GM19328 (cell line): ENCODE results near the gene PM20D2.
A peak's percentile ranks its signal among the peaks of the same experiment; 100 is the strongest.

Source experiments
- ATAC-seq: cut with Tn5 transposase; IDR thresholded peaks from one replicate; pipeline ENCODE4 v1.9.1; 2021; ENCODE audit warnings: mild to moderate bottlenecking, moderate library complexity; ENCODE audit not compliant: unreplicated experiment

Gene PM20D2

DNA sequence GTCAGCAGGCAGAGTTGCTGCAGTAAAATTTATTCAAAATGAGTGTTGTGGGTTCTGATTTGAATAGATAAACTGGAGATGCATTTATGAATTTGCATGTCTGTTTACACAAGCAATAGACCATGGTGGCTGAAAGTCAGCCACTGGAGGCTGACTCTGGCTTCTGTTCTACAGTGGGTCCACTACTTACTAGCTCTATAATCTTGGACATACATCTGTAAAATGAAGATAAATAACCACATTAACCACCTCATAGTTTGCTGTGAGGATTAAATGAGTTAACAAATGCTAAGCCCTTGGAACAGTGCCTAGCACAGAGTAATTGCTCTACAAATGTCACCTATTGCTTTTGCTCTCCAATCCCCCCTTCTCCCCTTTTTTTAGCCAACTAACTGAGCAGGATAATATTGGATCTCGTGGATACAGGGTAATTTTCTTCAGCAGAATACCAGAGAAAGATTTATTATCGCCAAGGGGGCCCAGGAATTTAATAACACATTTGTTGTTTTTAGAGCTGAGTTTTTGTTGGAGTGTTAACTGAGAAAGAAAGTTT is 1.4 kb upstream of the PM20D2 start:
- ATAC-seq, result peak; percentile 25

DNA sequence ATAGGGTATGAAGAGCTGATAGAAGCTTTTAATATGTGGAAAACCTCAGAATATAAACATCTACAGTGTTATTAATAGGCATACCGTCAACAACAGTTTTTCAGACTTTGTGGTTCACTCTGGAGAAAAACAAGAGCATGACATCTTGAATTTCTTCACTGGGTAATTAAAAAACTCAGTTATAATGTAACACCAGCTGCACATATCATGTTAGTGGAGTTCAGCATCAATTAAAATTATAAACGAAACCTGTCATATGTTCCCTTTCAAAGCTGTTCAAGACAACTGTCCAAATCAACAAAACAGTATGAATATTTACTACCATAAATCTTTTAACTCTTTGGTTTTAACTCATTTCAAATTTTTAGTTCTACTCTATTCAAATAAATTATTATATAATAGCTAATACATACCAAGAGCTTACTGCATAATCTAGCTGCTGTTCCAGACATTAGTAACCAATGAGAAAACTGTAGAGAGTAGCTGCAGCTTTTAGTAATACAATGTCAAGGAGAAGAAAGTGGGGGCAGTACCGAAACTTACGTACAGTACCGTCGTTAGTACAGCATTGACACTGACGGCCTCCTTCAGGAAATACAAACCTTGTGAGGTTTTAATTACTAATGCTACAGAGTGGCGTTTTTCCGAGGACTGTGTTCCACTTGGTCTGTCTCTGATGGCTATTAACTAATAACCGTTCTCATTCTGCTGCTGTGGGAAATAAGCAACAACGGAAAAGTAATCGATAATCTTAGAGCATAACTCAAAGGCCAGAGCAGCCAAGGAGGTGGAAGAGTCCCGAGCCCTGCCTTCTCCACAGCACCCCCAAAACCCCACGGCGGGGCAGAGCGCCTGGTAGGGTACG is 532 bp upstream of the PM20D2 start:
- peak; percentile 38 for ATAC-seq

DNA sequence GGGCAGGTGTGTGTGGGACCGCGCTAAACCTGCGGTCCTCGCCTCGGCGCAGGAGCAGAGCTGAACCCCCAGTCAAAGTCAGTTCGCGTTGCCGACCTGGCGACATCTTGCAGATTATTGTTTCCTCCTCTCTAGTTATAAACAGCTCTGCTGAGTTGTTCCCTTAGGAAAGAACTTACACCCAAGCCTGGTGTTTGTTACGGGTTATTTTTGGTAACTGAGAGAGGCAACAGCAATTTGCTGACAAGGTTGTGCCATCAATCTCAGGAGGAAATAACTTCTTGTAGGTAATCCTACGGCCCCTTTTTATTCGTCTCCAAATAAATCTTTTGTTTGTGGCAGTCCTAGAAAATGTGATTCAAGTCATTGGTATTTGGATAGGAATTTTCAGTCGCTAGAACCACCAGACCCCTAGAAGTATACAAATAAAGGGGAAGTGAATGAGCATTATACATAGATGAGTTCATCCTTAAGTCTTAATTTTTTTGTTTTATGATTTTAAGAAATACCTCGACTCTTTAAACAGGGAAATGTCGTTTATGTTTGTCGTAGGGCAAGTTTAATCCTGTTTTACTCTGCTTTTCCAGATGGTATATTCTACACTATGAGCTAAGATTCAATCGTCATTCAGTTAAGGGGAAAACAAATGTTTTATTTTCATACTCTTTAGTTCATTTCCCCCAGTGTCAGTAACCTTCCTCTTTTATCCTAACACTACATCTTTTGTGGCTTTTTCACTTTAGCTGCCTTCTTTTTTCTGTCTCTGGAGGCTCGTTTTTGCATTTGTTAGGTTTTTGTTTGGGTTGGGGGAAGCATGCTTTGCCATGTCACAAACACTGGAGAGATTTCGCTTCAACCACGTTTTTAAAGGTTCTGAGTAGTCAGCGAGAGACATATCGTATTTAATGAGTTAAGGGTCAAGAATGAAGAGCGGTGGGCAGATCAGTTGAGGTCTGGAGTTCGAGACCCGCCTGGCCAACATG is 1.2 kb downstream of the PM20D2 start:
- peak; percentile 27 for ATAC-seq

DNA sequence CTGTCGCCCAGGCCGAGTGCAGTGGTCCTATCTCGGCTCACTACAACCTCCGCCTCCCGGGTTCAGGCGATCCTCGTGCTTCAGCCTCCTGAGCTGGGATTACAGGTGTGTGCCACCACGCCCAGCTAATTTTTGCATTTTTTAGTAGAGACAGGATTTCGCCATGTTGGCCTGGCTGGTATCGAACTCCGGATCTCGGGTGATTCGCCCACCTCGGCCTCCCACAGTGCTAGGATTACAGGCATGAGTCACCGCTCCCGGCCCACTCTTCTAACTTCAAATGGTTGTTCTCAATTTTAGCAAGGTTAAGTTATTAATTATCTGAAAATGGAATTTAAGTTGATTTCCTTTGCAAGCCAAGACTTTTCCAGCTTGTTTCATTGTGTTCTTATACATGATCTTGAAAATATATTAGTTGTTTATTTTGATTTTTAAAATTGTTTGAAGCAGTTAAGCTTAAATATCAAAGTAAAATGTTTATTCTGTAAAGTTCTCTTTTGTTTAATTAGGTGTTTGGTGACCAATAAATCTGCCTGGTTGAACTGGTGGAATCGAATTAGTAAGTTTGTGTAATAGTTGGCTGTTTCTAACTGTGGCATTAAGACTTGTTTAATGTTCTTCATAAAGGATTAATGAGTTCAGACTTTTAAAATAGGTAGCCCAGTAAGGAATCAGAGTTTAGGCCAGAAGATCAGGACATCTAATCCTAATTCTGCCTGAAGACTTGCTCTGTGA is 2.3 kb downstream of the PM20D2 start:
- ATAC-seq, result no peak

DNA sequence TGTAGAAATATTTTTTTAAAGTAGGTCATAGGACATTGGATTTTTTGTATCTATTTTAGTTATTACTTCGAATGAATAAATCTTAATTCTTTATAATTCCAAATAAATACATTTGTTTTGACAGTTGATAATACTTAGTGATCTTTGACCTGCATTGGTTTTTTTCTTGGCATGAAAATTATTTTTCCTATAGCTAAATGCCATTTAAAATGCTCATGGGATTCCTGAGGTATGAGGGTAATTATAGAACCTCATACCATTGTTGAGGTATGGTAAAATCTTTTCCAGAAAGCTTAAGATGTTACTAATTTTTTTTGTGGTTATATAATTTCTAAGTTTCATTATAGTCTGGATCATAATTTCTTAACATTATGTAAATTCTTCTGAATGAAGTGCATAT is 8.3 kb downstream of the PM20D2 start:
- ATAC-seq, result no peak

DNA sequence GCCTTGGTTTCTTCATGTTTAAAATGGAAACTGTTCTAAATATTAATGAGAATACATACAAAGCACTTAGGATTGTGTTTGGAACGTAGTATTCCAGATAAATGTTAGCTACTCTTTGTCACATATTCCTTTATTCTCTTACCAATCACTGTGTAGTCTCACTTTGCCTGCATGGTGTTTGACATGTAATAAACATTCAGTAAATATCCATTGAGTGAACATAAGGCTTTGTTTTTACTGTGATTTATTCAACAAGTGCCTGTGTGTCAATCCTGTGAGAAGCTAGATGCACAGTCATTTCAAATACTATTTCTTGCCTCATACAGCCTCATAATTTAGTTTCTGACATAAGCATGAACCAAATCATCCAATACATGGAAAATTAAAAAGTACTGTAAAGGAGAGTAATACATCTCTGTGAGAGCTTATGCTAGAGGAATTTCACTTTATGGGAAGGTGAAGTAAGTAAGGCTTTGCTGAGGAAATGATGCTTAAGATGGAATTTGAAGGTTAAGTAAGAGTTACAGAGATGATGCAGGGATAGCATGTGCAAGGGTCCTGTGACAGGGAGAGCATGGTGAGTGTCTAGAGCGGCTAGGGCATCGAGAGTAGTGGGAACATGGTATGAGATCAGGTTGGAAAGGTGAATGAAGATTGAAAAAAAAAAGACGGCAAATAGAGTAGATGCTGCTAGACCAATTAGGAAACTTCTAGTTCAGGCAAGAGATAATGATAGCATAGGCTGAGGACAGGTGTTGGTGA is 14.7 kb downstream of the PM20D2 start:
- ATAC-seq, result no peak

DNA sequence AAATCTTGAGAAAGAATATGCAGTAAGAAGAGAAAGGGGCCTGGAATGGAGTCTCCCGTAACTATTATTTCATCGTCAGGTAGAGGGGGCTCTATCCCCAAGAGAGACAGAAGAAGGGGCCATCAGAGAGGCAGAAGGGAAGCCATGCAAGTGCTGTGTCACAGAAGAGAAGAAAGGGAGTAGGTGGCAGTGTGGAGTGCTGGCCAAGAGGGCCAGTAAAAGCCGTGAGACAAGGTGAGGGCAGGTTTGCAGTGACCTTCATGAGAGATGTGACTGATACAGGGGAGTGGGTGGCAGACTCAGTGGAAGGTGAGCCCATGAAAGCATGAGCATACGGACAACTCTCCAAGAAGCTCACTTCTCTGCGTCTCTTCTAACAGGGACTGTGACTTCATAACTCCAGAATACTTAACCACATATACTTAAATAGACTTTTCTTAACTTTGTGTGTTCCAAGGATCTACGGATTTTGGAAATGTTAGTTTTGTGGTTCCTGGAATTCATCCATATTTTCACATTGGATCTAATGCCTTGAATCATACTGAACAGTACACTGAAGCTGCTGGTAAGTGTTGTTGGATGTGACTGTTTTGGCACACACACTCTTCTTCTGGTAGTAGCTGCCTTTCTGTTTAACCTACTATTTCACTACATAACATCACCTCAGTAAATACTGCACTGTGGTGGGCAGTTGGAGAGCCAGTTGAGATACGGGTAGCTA is 15.6 kb downstream of the PM20D2 start:
- no peak for ATAC-seq

DNA sequence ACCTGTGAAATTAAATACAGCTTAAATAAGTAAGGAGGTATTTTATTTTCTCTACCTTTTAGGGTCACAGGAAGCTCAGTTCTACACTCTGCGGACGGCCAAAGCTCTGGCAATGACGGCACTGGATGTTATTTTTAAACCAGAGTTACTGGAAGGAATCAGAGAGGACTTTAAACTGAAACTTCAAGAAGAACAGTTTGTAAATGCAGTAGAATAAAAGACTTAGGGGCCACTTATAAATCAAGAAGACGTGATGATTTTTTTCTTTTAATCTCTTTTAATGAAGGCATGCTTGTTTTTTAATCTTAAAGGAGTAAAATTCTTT is 16.2 kb downstream of the PM20D2 start:
- no peak for ATAC-seq

DNA sequence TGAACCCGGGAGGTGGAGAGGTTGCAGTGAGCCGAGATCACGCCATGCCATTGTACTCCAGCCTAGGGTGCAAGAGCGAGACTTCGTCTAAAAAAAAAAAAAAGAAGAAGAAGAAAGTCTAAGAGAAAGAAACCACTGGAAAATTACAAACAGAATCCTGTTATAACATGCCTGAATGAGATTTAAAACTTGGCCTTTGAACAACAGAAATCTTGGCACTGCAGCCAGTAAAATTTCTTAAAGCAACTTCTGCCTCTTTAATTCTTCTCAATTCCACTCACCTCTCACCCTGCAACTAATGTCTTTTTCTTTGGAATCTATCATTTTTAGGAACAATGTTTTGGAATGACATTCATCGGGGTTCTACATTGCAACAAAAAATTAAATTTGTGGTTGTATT is 26.3 kb downstream of the PM20D2 start:
- ATAC-seq, result no peak

DNA sequence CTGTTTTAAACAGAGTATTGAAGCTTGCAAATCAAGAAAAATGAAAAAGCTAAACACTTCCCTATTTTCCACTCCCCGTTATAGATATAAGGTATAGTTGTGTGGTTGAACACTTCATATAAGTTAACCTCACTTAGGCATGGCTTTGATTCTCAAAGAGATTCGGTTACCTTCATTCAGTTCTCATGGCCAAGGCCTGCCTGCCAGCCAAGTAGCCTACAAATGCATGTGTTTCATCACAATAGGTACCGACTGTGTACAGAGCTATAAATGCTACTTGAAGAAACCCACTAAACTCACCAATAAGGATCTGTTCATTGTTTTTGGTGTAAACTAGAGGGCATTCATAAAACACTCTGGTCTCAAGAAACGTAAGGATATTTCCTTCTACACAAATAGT is 27.8 kb downstream of the PM20D2 start:
- no peak for ATAC-seq

DNA sequence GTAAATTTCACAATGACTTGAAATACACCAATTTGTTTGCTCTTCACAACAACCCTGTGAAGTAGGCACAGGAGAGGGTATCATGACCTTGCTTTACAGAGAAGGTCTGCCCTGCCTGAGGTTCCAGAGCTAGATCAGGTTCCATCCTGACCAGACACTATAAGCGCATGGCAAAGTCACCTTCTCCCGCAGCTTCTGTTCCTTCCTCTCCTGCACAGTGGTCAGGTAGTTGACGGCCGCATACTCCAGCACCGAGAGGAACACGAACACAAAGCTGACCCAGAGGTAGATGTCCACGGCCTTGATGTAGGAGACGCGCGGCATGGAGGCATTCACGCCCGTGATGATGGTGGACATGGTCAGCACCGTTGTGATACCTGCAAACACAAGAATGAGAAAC is 34.3 kb downstream of the PM20D2 start:
- no peak for ATAC-seq

DNA sequence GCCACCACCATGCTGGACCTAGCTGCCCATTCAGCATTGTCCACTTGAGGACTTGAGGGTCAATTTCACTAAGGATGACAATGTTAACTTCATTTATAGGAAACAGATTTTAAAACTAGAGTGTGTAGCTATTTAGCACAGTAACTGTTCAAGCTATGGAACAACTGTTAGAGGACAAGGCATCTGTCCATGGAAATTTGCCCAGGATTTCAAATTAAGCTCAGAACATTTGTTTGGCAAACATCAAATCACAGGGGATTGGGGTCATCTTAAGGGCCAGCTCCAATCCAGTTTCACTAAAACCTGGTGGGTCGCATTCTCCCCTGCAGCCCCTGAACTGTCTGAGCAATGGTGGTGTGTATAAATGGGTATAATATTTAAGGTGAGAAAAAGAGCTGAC is 35.1 kb downstream of the PM20D2 start:
- ATAC-seq, result no peak

DNA sequence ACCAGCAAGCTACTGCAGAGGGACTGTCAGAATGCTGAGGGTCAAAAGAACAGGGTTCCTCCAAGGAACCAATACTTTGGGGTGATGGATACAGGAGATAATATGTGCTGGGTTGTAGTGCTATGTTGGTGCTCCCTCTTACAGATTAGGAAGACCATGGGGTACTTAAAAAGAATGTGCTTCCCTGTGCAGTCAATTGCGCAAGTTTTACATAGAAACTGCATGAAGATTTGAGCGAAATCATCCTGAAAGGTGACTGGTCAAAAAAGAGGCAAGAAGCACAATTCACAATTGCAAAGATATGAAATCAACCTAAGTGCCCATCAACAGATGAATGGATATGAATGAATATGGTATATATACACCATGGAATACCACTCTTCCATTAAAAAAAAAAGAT is 37.4 kb downstream of the PM20D2 start:
- no peak for ATAC-seq

DNA sequence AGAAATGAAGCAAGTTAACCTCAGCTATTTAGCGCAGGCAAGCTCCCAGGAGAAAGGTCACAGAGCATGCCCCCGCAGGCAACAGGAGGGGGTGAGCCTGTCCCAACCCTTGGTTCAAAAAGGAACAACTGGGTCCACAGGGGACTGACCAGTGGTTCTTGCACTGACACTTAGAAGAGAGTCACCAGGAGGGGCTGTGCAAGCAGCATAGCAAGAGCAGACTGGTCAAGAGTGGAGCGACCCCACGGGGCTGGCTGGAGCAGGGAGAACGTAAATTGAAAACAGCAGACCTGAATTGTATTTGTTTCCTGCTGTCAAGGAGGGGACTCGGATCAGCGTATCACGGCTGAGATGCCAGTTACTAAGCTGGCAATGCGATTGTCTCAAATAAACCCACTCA is 38.5 kb downstream of the PM20D2 start:
- ATAC-seq, result no peak

DNA sequence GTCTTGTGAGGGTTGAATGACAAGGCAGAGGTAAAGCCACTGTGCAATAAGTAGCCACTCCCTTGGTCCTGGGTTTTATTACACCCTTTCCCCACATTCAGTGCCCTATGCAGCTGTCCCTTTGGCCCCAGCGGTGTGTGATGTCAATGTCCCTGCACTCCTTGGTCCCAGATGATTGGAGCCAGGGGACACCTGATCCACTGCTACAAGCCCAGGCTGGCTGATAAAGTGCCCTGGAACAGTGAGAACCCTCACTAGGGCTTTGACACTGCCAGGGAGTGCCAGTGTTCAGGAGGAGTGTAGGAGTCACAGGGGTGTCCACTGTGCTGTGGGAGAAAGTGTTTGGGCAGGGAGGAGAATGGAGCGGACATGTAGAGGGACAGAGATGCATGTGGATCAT is 40.9 kb downstream of the PM20D2 start:
- ATAC-seq, result no peak

DNA sequence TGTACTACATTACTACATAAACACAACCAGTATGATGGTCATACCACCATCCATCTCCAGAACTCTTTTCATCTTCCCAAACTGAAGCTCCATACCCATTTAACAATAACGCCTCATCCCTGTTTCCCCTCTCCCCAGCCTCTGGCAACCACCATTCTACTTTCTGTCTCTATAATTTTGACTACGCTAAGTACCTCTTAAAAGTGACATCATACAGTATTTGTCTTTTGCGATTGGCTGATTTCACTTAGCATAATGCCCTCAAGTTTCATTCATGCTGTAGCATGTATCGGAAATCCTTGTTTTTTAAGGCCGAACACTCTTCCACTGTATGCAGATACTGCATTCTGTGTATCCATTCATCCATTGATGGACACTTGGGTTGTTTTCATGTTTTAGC is 41.6 kb downstream of the PM20D2 start:
- ATAC-seq, result no peak

DNA sequence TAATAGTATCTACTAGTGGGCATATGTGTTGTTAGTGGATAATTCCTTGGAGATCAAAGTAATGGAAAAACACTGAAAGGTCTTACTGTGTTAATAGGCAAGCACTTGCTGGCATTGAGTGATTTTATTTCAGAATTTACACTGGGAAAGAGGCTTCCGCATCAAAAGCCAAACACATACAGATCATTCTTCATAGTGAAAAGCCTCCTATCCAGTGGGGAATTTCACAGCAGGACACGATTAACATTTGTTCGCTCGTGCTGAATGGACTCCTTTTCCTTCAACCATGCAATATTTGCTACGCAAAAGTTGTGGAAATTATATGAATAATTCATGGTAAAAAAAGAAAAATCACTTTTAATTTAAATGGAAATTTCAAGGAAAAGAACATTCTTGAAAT is 44.9 kb downstream of the PM20D2 start:
- ATAC-seq, result no peak

DNA sequence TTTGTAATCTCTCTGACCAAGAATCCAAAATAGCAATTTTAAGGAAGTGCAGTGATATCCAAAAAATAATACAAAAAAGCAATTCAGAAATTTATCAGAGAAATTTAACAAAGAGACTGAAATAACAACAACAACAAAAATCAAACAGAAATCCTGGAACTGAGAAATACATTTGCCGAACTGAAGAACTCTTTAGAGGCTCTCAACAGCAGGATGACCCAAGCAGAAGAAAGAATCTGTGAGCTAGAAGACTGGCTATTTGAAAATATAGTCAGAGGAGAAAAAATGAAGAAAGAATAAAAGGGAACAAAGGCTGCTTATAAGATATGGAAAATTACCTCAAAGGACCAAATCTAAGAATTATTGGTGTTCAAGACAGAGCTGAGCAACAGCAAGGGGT is 48.7 kb downstream of the PM20D2 start:
- no peak for ATAC-seq

DNA sequence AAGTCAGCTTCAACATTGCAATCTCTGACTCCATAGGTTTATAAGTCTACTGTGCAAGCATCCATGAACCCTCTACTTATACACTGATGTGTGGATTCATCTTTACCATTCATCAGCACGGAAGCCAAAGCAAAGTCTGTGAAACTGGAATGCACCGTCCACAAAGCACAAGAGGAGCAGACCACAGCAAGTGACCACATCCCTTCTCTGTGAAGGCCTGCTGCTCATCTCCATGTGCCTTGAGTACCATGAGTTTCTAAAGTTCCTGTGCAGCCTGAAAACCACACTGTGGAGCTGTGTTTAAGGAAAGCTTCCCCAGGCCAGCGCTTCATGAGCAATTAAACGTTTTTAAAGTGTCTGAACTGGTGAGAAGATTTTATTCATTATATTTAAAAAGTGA is 51.3 kb downstream of the PM20D2 start:
- no peak for ATAC-seq

DNA sequence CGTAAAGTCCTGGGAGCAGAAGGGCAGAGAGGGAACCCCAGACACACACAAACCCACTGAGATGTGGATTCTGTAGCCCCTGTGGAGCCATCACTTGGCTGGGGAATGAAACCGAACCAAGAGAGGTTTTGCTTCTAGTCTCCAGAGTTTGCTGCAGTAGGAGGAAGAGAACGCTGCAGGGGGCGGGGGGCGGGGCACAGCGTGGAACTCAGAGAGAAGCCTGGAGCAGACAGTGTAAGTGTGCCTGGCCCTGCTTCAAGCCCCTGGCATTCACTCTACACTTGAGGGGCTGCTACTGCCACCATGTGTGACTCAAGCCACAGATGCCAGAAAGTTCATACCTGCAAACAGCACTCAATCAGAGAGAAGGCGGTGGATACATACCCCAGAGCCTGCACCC is 52.4 kb downstream of the PM20D2 start:
- no peak for ATAC-seq
